GM18870 (cell line): ENCODE measurements around the gene HAND1.

Experiments
- ATAC-seq: cut with Tn5 transposase; IDR thresholded peaks from one replicate; pipeline ENCODE4 v1.9.1; 2021; ENCODE audit warnings: moderate library complexity; ENCODE audit not compliant: unreplicated experiment

Gene HAND1

DNA sequence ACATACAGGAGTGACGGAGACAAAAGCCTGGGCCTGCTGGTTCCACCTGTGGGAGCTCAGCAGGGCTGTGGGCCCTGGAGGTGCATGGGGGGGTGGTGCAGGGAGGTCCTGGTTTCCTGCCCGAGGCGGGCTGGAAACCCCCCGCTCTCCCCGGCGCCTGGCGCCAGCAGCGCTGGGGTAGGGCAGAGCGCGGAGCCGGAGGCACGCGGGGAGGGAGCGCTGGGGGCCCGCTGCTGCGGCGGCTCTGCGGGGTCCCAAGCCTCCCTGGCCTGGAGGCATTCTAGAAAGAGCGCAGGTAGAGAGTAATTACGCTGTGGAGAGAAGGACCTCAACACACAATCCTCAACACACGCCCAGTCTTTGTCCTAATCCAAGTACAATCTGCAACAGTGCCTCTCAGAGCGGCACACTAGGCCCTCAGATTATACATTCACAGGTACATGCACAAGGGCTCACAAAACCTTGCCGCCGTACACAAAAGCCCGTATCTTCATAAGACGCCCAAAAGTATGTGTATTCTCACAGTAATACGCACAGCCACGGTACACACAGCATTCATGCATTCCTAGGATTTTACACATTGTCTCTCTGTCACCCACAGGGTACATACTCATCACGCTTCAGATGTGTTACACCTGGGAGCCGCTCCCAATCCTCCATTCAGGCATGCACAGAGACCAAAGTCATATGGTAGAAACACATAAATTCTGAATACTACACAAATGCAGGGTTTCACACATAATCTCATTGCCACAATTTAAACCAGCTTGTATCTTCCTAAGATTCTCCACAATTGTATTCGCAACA lies 2.1 kb upstream of the HAND1 start:
- ATAC-seq, result no peak

DNA sequence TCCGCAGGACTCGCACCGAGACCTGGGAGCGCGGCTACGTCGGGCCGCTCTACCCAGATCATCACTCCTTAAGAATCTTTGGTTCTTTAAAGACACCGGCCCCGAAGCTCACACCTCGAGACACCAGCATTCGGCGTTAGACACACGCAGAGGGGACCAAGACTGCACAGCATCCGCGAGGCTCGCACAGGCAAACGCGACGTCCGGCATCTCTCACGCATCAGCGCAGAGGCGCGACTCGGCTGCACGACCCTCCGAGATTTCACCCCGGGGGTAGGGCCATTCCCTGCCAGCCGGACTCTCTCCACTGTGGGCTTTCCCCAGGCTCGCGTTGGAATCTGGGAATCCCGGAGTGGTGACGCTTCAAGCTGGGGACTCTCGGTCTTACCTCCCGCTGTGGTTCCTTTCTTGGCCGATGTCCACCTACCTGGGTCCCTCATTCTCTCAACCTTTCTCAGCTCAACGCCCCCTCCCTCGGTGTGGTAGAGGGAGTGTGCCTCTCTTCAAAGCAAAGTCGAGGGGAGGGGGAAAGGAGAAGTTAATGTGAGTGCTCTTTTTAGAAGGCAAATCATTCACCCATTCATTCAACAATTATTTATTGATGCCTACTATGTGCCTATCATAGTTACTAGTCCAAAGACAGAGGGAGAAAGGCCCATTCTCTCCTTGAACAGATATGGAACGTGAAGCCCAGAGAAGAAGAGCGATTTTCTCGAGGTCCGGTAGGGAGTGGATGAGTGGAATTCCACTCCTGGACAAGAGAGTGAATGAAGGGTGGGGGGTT lies 1.3 kb upstream of the HAND1 start:
- no peak for ATAC-seq

DNA sequence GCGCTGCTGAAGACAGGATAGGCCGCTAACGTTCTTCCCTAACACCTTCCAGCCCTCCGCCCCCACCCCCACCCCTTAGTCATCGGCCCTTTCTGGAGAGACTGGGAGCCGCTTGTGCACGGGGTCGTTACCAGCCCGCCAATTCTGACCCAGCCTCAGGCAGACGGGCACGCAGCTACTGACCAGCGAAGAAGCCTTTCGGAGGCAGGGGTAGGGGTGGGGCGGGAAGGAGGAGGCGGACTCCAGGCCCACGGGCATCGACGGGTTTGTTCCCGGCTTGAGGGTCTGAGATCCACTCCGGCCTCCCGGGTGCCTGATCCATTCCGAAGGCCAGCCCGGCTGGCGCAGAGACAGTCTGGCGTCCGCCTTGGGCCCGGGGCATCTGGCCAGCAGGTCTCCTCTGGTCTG lies 729 bp upstream of the HAND1 start:
- ATAC-seq, result no peak

DNA sequence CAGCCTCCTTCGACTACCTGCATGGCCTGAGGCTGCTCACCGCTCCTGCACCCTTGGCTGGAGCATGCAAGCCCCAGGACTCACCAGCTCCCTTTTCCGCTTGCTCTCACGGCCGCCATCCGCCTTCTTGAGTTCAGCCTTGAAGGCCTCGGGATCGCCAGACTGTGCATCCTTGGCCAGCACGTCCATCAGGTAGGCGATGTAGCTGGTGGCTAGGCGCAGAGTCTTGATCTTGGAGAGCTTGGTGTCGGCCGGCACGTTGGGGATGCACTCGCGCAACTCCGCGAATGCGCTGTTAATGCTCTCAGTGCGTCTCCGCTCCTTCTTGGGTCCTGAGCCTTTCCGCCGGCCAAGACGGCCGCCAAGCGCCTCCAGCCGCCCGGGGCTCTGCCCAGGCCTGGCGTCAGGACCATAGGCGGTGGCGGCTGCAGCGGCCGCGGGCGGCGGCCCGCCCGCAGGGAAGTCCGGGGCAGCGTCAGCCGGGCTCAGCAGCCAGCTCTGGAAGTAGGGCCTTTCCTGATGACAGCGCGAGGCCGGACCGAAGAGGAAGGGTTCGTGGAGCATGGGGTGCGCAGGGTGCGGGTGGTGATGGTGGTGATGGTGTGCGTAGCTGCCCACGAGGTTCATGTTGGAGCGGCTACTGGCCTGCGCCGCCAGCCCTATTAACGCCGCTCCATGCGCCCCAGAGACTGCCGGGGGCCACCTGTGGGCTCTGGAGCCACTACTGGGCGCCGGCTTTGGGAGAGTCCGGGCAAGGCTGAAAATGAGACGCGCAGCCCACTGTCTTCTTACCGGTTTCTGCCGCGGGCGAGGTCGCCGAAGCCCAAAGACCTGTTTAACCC lies 424 bp downstream of the HAND1 start:
- no peak for ATAC-seq

DNA sequence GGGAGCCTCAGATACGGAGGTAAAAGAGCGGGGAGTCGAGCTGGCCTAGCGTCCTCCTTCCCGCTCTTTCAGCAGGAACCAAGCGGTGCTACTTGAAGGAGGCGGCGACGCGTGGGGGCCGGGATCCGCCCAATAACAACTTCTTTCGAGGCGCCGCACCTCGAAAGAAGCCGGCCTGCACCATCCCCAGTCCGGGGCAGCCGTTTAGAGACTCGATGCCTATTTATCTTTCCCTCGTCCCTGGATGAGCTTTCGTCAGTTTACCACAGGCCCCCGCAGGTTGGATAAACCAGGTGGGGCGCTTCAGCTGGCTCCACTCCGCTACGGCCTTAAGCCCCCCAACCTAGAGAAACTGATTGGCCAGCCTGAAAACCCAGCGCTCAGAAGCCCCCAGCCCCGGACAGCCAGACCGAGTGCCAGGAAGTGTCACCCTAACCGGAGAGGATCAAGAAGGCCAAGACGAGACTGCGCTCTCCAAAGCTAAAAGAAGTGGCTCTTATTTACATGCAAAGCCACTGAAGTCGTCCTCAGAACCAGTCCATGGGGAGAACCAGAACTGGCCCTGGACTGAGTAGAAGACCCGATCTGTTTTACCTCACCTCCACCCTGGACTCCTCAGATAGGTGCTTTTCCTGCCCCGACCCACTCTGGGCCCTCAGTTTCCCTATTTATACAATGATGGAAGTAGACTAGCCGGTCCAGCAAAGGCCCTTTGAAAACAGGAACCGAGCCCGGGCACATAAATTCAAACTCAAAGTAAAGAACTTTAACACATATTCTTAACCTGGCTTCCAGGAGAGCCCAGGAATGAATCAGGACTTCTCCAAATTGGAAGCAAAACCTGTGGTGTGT lies 1.4 kb downstream of the HAND1 start:
- ATAC-seq, result no peak

DNA sequence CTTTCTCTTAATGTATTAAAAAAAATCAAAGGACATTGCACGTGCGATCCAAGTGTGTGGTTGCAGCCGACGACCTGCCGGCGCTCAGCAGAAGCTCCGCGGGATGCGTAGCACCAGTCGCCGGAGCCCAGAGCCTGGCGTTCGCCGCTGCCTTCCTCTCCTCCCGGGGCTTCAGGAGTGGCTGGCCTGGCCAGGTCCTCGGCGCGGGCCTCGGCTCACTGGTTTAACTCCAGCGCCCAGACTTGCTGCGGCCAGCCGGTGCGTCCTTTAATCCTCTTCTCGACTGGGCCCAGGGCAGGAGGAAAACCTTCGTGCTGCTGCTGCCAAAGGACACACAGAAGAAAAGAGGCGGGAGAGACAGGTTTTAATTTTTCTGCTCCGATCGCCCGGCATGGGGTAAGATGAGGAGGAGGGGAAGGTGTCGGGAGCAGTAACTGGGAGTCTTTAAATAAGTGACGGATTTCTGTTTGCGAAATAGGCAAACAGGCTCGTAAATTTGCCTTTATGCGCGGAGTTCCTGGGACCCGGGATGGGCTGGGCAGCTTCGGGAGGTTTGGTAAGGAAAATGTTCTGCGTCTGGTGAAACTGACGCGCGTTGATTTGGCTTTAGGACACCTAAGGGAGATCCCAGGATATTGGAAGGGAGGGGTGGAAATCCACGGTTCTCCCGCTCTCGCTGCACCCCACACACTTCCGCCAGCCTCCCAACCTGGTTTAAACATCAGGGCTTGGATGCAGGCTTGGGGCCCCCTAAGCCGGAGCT lies 2.3 kb downstream of the HAND1 start:
- ATAC-seq, result no peak

DNA sequence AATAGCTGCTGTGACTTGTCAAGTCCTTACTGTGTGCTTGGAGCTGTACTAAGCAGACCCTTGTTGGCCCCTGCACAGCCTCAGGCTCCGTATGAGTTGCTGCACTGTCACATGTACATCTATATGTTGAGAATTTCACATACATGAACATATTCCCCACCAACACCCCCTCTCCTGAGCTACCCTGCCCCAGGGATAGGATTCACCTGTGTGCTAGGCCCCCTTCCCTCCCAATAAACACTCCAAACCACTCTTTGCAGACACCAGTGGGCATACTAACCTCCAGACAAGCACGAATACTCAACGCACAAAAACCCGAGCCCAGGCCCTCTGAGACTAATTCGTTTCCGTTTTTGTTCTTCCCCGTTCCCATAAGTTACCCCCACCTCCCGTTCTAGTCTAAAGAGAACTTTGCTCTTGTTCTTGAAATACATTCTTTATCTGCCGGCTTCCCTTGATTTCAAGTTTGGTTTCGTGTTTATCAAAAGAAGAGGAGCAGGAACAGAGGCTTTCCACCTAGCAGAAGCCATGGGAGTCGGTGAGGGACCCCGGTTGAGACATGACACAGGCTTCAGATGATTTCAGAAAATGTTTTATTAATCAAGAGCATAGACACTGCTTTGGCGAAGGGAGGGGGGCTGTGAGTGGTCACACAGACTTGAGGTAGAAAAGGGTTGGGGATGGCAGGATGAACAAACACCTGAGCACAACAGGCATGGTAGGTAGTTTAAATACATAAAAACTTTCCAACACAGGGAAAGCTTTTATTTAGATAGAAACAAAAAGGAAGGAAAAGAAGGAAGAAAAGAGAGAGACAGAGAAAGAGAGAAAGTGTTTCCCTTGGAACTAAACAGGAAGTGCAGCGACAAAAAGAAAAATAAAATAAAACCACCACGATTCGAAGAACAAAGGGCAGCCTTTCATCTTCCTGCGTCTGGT lies 3.4 kb downstream of the HAND1 start:
- ATAC-seq, result no peak

DNA sequence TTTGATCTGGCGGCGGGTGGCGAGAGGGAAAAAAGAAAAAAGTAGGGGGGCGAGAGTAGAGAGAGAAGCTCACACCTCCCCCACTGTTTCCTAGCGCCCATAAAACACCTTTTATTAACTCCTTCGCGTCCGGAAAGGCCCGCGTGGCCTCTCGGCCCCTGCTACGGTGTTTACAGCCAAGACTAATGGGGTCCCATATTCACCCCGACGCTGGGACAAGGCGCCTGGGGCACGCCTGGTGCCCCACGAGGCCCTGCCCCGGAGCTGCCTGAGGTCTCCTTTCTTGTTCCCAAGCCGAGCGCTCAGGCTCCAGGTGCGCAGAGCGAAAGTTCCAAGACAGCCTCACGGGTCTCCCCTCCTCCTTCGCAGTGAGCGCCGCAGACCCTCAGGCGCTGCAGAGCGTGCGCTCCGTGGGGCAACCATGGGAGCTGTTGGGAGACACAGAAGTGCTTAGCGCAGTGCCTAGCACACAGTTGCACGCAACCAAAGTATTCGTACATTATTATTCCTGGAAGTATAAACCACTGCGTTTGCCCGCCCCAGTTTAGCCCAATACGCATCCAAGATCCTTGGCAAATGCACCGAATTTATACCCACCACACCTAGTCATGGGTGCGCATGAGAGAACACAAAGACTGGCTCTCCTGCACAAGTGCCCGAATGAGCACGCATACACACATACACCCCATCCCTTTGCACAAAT lies 4.3 kb downstream of the HAND1 start:
- no peak for ATAC-seq

DNA sequence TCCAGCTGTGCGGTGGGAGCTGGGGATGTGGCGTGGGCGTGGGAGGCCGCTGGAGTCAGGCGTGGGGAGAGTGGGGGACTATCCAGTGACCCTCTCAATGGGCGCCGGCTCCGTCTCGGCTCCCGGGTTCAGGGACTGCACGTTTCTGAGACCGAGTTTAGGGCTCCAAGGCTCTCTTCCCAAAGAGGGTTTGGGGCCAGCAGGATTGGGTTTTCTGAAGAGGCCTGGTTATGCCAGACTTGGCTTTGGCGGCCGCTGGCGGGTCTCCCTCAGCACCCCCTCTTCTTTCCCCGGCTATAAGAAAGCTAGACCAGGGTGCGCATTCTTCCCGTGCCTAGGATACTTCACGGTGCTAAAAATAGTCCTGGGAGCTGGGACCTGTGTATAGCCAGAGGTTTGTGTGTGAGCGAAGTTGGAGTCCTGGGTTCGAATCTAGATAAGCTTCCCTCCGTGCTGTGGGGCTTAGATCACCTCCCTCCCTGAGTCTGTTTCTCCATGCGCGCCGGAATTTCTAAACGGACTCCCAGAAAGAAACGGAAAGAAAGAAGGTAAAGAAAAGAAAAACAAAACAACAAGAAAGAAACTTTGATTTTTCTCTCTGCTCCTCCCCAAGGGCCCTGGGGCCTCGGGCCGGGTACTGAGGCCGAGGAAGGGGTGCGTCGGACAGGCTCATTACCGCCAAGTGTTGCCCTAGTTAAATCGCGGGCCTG lies 5.0 kb downstream of the HAND1 start:
- no peak for ATAC-seq

DNA sequence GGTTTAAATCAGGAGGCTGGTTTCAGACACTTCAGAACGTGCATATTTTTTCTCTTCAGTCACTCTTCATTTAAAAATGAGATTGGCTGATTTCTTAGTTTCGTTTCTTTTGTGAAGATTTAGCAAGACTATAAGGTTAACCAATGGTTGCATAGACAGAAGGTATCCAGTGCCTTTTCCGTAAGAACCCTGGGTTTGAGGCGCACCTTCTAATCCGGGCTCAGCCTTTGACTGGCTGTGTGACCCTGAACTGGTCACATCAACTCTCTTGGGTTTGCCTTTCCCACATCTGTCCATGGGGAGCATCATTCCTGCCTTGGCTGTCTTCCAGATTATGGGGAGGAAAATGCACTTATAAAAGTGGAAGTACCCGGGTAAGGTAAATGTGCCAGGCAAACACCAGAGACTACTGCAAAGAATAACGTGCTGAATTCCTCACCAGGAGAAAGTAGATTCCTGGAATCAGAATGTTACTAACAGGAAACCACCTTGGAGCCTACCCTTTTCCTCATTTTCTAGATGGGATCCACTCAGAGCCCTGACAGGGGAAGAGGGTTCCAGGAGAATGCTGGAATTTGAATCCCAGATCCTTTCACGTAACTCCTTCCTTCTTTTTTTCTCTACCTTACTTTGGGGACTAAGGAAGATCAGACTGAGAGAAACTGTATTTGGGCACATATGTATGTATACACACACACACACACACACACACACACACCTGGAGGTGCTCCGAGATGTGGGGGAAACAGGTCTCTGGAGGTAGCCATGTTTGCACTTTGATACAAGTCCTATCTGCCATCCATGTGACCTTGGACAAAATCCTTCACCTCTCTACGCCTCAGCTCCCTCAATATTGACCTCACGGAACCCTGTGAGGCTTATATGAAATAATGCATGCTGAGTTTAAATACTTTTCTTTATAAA lies 6.8 kb downstream of the HAND1 start:
- no peak for ATAC-seq

DNA sequence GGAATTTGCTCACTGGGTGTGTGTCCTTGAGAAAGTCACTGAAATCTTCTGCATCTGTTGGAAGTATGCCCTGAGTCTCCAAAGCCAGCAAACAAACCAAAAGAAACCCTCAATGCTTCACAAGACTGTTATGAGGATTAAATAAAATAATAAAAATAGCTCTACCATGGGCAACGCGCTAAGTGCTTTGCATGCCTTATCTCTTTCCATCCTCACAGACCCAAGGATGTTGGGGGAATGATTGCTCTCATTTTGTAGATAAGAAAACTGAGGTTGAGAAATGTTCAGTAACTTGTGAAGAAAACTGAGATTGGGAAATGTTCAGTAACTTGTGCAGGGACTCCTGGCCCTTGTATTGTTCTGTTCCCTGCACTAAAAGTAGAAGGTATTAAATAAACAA lies 7.9 kb downstream of the HAND1 start:
- no peak for ATAC-seq

DNA sequence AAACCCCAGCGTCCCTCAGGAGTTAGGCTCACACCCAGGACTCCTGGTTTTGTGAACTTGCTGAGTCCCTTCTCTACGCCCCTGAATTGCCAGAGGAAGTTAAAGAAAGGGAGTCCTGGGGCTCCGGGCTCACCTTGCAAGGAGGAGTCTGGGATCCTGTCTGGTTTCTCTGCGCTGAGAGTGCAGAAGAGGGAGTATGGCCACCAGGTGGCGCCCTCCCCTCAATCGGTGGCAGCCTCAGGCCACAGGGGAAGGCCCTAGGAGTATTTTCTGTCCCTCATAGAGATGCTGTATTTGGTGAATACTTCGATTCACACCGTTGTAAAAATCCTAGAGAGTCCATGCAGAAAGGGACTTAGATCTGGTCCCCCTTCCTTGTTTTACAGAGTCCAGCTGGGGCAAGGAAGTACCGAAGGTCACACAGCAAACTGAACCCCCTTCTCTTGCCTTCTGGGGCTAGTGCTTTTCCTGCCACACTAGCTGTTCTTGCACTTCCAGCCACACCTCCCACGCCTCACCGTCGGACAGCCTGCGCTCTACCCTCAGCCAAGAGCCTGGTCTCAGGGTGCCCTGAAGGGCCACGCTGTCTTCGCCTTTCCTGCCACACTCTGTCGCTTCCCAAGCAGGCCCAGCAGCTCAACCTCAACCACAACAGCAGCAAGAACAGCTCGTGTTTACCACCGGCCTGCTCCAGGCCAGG lies 10.2 kb downstream of the HAND1 start:
- peak; percentile 95 for ATAC-seq

DNA sequence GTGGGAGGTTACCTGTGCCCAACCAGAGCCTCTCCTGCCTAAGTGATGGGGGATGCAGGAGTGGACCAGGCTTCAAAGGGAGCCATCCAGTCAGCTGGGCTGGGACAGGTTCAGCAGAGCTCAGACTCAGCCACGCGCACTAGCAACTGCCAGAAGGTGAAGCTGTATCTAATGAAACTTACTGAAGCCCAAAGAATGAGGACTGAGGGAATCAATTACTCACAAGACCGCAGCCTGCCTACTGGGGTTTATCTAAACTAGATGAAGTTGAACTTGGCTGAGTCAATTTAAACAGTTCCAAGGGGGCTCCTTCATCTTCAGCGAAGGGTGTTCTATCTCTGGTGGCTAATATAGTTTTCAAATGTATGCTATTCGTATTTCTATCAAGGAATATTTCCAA lies 11.4 kb downstream of the HAND1 start:
- ATAC-seq, result no peak

DNA sequence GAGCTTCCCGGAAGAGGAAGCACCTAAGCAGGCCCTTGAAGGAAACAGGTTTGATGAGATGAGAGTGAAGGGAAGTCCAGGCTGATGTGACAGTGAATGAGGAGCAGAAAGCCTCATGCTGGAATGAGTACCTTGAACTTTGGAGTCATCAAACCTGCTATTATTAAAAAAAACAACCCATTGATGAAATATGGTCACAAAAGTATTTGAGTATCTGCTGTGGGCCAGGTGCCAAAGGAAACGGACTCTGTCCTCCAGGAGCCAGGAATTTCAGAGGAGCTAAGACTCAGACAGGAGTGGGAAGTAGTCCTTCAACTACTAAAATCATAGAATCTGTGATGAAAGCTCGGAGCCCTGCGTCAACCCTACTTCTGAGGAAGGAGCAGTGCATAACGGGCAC lies 11.9 kb downstream of the HAND1 start:
- no peak for ATAC-seq

DNA sequence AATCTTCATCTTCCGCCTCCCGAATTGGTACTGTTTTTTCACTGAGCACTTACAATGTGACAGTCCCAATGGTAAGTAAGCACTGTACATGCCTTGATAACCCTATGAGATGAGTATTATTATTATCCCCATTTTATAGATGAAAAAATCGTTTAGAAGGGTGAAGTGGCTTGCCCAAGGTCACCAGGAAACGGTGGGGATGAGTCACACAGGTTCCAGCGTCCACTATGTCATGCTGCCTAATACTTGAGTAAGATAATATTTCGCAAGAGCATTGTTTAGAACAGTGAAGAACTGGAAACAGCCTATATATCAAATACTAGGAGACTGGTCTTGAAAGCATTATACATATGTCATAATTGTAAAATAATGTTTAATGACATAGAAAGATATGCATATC lies 12.9 kb downstream of the HAND1 start:
- no peak for ATAC-seq

DNA sequence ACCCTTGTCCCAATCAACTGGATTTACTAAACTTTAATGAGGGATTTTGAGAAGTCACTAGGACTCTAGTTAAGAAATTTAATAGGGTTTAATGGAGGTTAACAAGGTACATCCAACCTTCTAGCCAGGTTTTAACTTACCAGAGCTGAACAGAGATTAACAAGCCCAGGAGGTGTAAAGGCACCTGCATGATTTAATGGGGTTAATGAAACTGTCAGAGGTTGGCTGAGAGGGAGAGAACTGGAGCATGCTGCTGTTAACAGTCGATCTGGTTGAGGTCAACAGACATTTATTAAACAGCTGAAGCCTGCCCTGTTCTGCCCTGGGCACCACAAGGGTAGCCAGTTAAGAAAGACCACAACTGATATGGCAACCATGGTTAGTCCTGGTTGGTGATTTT lies 13.6 kb downstream of the HAND1 start:
- ATAC-seq, result no peak
